Right lobe of liver (tissue), 6 donors: ENCODE data around the gene TCERG1. TPM values are rescaled to one million over a fixed set of nuclear protein-coding genes. Genes with fewer than 3 reads are reported as not detected.

Experiments
- ATAC-seq, 4 donors: fragments of 200-7000 bp; cut with Tn5 transposase; one replicate each; pipeline ENCODE4 v1.9.1; 2020; ENCODE audit warnings: mild to moderate bottlenecking in 4 of 4, moderate library complexity in 4 of 4
- DNase-seq, 3 donors: peaks; one replicate each; pipeline ENCODE4 v3.0.0-alpha.2; 2020
- H3K27ac ChIP-seq, 3 donors: fragments of 200-600 bp; one replicate each; pipeline ENCODE4 v1.8.0; 2022
- H3K27me3 ChIP-seq, 2 donors: fragments of 200-600 bp; one replicate each; pipeline ENCODE4 v1.8.0; 2022
- H3K36me3 ChIP-seq, 4 donors: fragments of 200-600 bp; sonication (generic) in 1 of 4; one replicate each; pipeline versions ENCODE4 v1.5.1 to v1.8.0; 2017 to 2022; ENCODE audit warnings: control low read depth in 1 of 4
- H3K4me1 ChIP-seq, 4 donors: fragments of 200-600 bp; sonication (generic) in 1 of 4; one replicate each; pipeline versions ENCODE4 v1.5.1 to v1.8.0; 2017 to 2022; ENCODE audit warnings: control low read depth in 1 of 4
- H3K4me3 ChIP-seq, 3 donors: fragments of 200-600 bp; one replicate each; pipeline ENCODE4 v1.8.0; 2022
- H3K9me3 ChIP-seq, 4 donors: fragments of 200-600 bp; sonication (generic) in 1 of 4; one replicate each; pipeline versions ENCODE4 v1.5.1 to v1.8.0; 2017 to 2022; ENCODE audit warnings: control low read depth in 1 of 4
- POLR2A ChIP-seq: fragments of 450-650 bp; IDR thresholded peaks from one replicate; pipeline ENCODE4 v1.6.1; 2017; ENCODE audit warnings: antibody characterized with exemption, mild to moderate bottlenecking
- WGBS: methylation state at CpG from one replicate; pipeline ENCODE4 v1.1.6; 2018; ENCODE audit warnings: low coverage, low lambda C conversion rate; ENCODE audit not compliant: insufficient coverage; ENCODE audit errors: missing lambda C conversion rate; 5-methylcytosine and 5-hydroxymethylcytosine counted together
- intact Hi-C, 2 donors: fragments of 100-400 bp; cut with DNase I; formaldehyde crosslinking; loops; one replicate each; pipeline versions ENCODE4 v1.11.2 to v1.14.1; 2022
- total RNA-seq, 6 experiments: library from RNA; depleted of rRNA in 2 of 6; stranded (reverse); fragments of >200 nt in 2 of 6; fragmentation: NEBNext Ultra II Directional in 3 of 6; extraction: Animal tissue kit (Norgen Biotek cat#: 25700) in 3 of 6; gene quantifications; one replicate each; pipeline versions ENCODE4 v1.1.0 to v1.2.4, GENCODE V29; 2016 to 2023
- TF ChIP-seq, protein P1 (sequence below), 4 donors: fragments of 200-600 bp in 3 of 4; fragments of 450-650 bp in 1 of 4; IDR thresholded peaks; one replicate each; pipeline versions ENCODE4 v1.5.1 to v1.8.0; 2016 to 2022; ENCODE audit warnings: antibody characterized with exemption in 4 of 4, mild to moderate bottlenecking in 2 of 4
- donor health status: DM: no; HTN: yes; CAD: no.
- donor health status: DM: no; HTN: no; CAD: no.
- donor health status: DM: no; HTN: no; CAD: no.
- donor health status: DM: no; HTN: yes; CAD: no.
- donor health status: DM: no; HTN: yes; CAD: no.

Gene TCERG1
- total RNA-seq, 6 experiments from 2014 or later: 9.7 to 27.4 (median 18.4) TPM

DNA sequence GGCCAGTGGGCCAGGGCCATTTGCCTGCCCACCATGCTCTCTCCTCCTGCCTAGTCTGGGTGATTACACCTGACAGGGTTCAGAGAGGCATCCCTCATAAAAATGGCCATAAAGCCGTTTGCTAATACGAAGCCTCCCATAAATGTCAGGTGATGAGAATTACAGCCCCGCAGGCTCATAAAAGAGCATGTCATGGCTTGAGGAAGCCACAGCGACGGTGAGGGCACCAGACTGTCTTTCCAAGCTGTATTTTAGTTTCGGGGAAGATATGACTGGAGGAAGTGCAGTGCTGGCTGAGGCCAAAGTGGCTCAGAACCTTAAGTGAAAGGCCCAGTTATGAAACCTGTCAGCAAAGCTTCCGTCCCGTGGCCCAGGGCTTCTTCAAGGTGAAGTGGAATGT, 18.5 kb upstream of the TCERG1 start:
- Histone ChIP-seq H3K27ac (no peak overlapping the region), H3K27me3 (no peaks in the 10 kb centered on the region), H3K9me3 (no peaks in the 10 kb centered on the region), H3K4me1 (no peaks in the 10 kb centered on the region), H3K4me3 (no peak overlapping the region), H3K36me3 (no peaks in the 10 kb centered on the region)
- 35% methylated on average over 7 of the region's 8 CpGs for WGBS
- no peak for DNase-seq
- ATAC-seq: no peak
- intact Hi-C loops: no loop called here
- TF ChIP-seq, protein P1, sequence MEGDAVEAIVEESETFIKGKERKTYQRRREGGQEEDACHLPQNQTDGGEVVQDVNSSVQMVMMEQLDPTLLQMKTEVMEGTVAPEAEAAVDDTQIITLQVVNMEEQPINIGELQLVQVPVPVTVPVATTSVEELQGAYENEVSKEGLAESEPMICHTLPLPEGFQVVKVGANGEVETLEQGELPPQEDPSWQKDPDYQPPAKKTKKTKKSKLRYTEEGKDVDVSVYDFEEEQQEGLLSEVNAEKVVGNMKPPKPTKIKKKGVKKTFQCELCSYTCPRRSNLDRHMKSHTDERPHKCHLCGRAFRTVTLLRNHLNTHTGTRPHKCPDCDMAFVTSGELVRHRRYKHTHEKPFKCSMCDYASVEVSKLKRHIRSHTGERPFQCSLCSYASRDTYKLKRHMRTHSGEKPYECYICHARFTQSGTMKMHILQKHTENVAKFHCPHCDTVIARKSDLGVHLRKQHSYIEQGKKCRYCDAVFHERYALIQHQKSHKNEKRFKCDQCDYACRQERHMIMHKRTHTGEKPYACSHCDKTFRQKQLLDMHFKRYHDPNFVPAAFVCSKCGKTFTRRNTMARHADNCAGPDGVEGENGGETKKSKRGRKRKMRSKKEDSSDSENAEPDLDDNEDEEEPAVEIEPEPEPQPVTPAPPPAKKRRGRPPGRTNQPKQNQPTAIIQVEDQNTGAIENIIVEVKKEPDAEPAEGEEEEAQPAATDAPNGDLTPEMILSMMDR (IDR thresholded peaks at IDR 0.05): no peak

DNA sequence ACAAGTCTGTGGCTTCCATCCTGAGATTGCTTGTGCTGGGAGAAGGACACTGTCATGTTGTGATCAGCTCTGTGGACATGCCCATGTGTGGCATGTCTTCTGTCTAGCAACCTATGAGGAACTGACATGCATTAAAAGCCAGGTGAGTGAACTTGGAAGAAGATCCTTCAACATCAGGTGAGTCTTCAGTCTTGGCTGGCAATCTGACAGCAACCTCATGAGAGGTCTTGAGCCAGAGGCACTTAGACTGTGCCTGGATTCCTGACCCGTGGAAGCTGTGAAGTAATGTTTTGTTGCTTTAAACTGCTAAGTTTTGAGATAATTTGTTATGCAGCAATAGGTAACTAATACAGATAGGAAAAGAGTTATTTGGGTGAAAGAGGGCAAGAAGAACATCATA, 6.8 kb upstream of the TCERG1 start:
- TF ChIP-seq, protein P1 (IDR thresholded peaks at IDR 0.05): no peak
- no peak for TF ChIP-seq POLR2A
- intact Hi-C loops: no loop called here
- no peak overlapping the region for H3K4me3 ChIP-seq
- peaks cover 4 to 5% of the 10 kb centered on the region in 2 donors for H3K27me3 ChIP-seq
- H3K4me1 ChIP-seq: peaks cover 0 to 10% (median 0%) of the 10 kb centered on the region in 4 donors
- no peak for ATAC-seq
- DNase-seq: no peak
- H3K36me3 ChIP-seq: no peaks in the 10 kb centered on the region
- 45% methylated on average over 1 of the region's 1 CpG for WGBS
- no peaks in the 10 kb centered on the region for H3K9me3 ChIP-seq
- no peak overlapping the region for H3K27ac ChIP-seq

DNA sequence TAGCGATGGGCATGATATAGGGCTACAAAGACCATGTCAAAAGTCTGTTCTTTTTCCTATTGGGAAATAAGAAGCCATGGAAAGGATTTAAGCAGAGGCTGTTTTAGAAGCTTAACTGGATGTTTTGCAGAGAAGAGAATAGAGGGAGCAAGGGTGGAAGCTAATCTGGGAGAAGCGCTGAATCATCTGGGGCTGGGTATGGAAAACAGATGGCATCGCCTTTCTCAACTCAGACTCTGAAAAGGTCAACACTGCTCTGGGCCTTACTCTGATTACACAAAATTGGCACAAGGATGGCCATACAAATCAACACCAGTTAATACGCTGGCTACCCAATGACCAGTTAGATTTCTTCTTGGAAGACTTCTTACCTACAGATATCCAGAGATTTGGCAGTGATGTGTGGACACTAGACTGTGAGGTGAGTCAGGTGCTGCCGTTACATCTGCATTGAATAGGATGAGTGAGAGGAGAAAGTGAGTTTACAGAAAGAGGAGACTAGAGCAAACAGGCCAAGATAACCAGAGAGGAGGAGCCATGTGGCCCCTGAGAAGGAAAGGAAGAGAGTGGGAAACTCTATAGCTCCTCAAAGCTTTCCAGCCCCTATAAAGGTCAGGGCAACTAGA, 6.2 kb upstream of the TCERG1 start:
- H3K27ac ChIP-seq: no peak overlapping the region
- peaks cover 0 to 4% of the 10 kb centered on the region in 2 donors for H3K27me3 ChIP-seq
- peak in 1 of 4 donors; percentile 57 for ATAC-seq
- H3K4me3 ChIP-seq: no peak overlapping the region
- no peaks in the 10 kb centered on the region for H3K36me3 ChIP-seq
- H3K4me1 ChIP-seq: peaks cover 0 to 10% (median 0%) of the 10 kb centered on the region in 4 donors
- WGBS: 95% methylated on average over 5 of the region's 5 CpGs
- no peaks in the 10 kb centered on the region for H3K9me3 ChIP-seq
- no peak for TF ChIP-seq POLR2A
- TF ChIP-seq, protein P1 (IDR thresholded peaks at IDR 0.05): no peak
- intact Hi-C loops: no loop called here
- no peak for DNase-seq

DNA sequence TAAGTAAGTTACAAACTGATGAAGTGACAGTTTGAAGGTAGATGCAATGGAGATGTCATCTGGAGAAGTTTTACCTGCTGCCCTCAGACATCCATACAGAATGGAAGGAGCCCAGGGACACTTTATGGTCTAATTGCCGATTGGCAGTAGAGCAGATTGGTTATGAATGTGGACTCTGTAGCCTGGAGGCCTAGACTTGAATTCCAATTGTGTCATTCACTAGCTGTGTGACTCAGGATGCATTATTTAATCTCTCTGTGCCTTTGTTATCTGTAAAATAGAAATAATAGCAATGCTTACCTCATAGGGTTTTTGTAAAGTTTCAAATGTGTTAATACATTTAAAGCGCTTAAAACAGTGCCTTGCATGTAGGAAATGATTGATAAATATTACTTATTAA, 5.2 kb upstream of the TCERG1 start:
- 100% methylated on average over 2 of the region's 2 CpGs for WGBS
- DNase-seq: no peak
- no peak for ATAC-seq
- Histone ChIP-seq H3K4me1 (peaks cover 0 to 10% (median 0%) of the 10 kb centered on the region in 4 donors), H3K9me3 (no peaks in the 10 kb centered on the region), H3K27me3 (peaks cover 0 to 4% of the 10 kb centered on the region in 2 donors), H3K4me3 (no peak overlapping the region), H3K27ac (no peak overlapping the region), H3K36me3 (no peaks in the 10 kb centered on the region)
- TF ChIP-seq, protein P1 (IDR thresholded peaks at IDR 0.05): no peak
- no peak for TF ChIP-seq POLR2A
- intact Hi-C loops: no loop called here
